SHP77 treated with DMSO at 0.1 percent for 48 hours (cell line): ENCODE results near the gene OR51F2.
"Not testable (repeated sequence)": the region's sequence is repeated elsewhere in the genome, so short reads cannot be mapped to it uniquely, and the experiment has no call there.

Source experiments
- DNase-seq: peaks from one replicate; lab custom pipeline; 2025; lab: John Stamatoyannopoulos, UW

OR51F2 gene, protein sequence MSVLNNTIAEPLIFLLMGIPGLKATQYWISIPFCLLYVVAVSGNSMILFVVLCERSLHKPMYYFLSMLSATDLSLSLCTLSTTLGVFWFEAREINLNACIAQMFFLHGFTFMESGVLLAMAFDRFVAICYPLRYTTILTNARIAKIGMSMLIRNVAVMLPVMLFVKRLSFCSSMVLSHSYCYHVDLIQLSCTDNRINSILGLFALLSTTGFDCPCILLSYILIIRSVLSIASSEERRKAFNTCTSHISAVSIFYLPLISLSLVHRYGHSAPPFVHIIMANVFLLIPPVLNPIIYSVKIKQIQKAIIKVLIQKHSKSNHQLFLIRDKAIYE

GRCh38 chr11:4821021-4821420 lies at the start of gene OR51F2:
Gene OR51F2, plus strand, starts transcription at chr11:4821321. Its CDS starts 101 bp downstream, at chr11:4821422.
- DNase-seq, result no peak

GRCh38 chr11:4782454-4782853 lies 38.7 kb upstream of the OR51F2 start:
- DNase-seq, result no peak

DNA sequence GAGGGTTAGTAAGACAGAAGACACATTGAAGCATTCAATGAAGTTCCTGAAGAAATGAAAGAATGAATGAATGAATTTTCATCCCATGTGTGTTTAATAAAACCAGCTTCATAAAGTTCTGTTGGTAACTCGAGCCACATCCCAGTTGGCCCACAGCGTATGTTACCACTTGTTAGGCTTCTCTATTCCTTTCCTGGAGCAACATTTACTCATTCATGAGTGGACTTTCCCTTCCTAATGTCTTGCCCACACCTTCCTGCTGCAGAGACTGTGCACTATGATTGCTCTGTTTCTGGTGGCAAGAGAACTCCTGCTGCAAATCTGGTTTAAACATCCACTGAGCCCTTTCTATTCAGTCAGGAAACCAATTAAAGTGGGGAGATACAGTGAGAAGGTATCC lies 23.9 kb upstream of the OR51F2 start:
- DNase-seq, result no peak

- DNase-seq, result no peak
Measured at GRCh38 chr11:4798427-4799183, 22.5 kb upstream of the OR51F2 start.

DNA sequence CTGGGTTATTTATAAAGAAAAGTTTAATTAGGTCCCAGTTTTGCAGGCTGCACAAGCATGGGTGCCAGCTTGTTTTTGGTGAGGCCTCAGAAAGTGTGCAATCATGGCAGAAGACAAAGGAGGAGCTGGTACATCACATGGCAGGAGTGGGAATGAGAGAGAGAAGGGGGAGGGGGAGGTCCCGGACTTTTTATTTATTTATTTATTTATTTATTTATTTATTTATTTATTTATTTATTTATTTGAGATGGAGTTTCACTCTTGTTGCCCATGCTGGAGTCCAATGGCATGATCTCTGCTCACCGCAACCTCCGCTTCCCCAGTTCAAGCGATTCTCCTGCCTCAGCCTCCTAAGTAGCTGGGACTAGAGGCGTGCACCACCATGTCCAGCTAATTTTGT lies 19.8 kb upstream of the OR51F2 start:
- not testable (repeated sequence) for DNase-seq

GRCh38 chr11:4804280-4804679 lies 16.8 kb upstream of the OR51F2 start, which contains the start of gene OR52R1:
Gene OR52R1, minus strand, starts transcription at chr11:4804380. Its CDS starts 0 bp downstream, at chr11:4804380.
- no peak for DNase-seq

- DNase-seq, result no peak
Measured at GRCh38 chr11:4808476-4808875, 12.6 kb upstream of the OR51F2 start.

DNA sequence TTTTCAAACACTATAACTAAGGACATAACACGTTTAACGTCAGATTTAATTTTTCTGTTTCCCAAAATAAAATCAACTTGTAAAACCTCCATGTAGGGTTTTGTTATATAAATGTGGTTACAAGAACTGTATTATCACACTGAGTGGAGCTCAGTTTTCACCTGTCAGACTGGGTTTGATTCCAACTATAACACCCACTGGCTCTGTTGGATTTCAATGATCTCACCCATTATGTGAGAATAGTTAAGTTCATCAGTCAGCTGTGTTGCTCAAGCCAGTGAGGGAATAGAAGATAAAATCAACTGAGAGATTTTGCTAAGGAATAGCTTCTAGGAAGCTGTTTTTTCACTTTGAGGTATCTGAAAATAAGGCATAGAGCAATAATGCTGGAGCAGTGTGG lies 11.9 kb upstream of the OR51F2 start:
- DNase-seq, result no peak

DNA sequence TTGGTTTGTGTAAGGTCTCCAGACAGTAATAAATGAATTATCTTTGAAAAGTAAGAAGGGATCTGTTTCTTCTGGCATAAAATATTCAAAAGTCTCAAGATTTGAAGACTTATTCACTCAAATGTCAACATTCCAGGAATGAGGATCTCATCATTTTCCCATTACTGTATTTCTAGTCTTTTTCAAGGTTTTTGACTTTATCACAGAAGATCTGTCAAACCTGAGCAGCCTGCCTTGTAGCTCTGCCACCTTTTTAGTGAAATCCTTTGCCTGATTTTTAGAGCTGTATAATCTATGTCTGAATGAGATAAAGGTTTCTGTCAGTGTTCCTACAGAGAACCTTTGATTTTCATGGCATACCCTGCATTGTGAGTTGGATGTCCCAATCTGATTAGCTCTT lies 4.0 kb downstream of the OR51F2 start:
- no peak for DNase-seq

GRCh38 chr11:4826425-4826824 lies 5.3 kb downstream of the OR51F2 start:
- no peak for DNase-seq

DNA sequence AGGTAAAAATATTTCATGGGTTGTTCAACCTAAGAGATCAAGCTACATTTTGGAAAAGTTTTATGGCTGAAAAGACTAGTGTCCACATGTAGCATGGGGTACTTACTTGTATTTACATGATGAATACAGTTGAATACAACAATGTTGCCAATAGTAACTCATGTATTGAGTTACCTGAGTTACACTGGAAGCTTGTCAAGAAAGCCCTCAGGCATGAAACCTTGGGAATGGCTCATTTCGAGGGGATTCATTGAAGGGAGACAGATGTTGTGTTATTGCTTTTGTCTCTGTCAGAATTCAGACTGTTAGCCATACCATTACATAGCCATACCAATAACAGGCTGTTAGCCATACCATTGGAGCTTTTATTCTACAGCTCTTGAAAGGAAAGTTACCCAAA lies 9.2 kb downstream of the OR51F2 start:
- DNase-seq, result no peak

- no peak for DNase-seq
Measured at GRCh38 chr11:4830909-4831308, 9.8 kb downstream of the OR51F2 start.

DNA sequence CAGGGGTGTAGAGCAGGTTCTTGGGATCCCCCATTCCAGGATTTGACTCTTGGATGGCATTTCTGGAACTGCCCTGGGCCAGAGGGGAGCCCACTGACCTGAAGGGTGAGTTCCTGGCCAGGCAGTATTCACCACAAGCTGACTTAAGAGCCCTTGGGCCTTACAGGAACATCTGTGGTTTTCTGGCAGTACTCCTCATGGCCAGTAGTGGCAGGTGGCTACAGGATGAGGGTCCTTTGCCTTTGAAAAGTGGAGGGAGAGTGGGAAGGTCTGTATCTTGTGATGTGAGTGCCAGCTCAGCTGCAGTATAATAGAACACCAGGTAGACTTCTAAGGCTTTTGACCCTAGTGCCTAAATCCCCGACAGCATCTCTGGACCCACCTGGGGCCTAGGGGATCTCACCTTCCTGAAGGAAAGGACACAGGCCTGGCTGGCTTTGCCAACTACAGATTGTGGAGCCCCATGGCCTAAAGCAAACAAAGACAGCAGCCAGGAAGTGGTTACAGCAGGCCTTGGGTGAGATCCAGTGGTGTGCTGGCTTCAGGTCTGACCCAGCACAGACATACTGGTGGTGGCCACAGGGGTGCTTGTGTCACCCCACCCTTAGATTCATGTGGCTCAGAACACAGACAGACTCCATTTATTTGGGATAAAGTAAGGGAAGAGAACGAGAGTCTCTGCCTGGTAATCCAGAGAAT lies 18.9 kb downstream of the OR51F2 start:
- no peak for DNase-seq

DNA sequence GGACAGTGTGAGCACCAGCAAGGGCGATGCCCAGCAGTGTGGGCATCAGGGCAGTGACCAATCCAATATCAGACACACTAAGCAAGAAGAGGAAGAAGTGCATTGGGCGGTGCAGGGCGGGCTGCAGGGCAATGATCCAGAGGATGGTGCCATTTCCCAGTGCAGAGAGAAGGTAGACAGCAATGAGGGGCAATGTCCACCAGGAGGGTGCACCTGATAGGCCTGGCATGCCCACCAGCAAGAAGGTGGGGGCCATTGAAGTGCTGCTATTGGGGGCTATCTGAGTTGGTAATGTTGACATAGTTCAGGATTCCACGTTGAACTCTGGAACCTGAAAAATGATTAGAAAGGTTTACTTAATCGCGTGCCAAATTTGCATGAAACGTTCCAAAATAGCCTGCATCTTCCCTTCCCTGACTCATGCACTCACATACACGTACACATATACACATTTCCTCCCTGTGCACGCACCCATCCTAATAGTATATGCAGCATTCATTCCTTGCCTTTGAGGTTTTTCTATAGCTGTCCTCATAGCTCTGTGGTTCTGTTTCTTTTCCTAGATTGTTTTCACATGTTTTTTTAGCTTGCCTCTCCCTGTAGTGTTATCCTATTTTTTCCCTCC lies 27.9 kb downstream of the OR51F2 start, which contains the start of gene OR51S1:
Gene OR51S1 (minus strand): TSS at position 301 of the 625 bp plus-strand sequence. CDS start 0 bp downstream, at position 301.
- no peak for DNase-seq

DNA sequence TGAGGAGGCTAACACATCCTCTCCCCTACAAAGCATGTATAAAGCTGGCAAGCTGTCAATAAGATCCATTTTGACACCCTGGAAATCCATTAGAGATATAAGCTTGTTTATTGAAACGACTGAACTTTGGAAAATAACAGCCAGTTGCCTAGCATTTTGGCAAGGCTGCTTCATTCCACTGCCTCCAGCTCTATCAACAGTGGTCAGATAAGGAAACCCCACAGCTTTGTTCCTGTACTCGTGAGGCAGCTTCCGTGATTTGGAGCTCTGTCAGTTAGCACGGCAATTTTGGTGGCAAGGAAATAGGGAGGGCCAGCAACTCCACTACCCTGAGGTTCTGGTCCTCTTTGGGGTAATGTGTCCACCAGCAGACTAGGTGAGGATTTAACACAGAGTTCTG lies 29.9 kb downstream of the OR51F2 start:
- no peak for DNase-seq

GRCh38 chr11:4854286-4854685 lies 33.2 kb downstream of the OR51F2 start:
- not testable (repeated sequence) for DNase-seq

- no peak for DNase-seq
Measured at GRCh38 chr11:4862447-4863236, 41.5 kb downstream of the OR51F2 start.

- no peak for DNase-seq
Measured at GRCh38 chr11:4863876-4864275, 42.8 kb downstream of the OR51F2 start.

- DNase-seq, result no peak
Measured at GRCh38 chr11:4865855-4866254, 44.7 kb downstream of the OR51F2 start.
